ENCODE measurements around the gene ZNF276.

ZNF276 gene

DNA sequence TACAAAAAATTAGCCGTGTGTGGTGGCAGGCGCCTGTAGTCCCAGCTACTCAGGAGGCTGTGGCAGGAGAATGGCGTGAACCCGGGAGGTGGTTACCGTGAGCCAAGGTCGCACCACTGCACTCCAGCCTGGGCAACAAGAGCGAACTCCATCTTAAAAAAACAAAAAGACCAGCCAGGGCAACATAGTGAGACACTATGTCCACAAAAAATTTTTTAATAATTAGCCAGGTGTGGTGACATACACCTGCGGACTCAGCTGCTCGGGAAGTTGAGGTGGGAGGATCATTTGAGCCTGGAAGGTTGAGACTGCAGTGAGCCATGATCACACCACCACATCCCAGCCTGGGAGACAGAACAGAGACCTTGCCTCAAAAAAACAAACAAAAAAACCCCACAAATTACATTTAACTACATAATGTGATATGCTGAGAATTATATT, 66.0 kb downstream of the ZNF276 start:
- Histone ChIP-seq H3K27me3 (ENCODE audit: control insufficient read depth, insufficient read depth, low read length) (no peaks in the 10 kb centered on the region), H3K4me1 (ENCODE audit: control insufficient read depth, insufficient read depth, low read length) (no peaks in the 10 kb centered on the region), H3K36me3 (ENCODE audit: control insufficient read depth, insufficient read depth, low read length) (no peaks in the 10 kb centered on the region), H3K9ac (ENCODE audit: low read length) (no peak overlapping the region), H3K4me3 (ENCODE audit: low read length) (no peak overlapping the region), H3K9me3 (ENCODE audit: control insufficient read depth, low read length) (no peaks in the 10 kb centered on the region)
